Parathyroid adenoma (tissue), 2 donors: ENCODE results near the gene SBNO2.
A peak's percentile ranks its signal among the peaks of the same experiment; 100 is the strongest.

ENCODE experiments used
- H2AFZ ChIP-seq: fragments of 300-600 bp; sonication (generic); one replicate; pipeline ENCODE4 v1.7.0; 2017; ENCODE audit warnings: antibody characterized with exemption, mild to moderate bottlenecking
- H3K27ac ChIP-seq: fragments of 300-600 bp; sonication (generic); one replicate; pipeline ENCODE4 v1.7.0; 2017
- H3K27me3 ChIP-seq: fragments of 300-600 bp; sonication (generic); one replicate; pipeline ENCODE4 v1.7.0; 2017; ENCODE audit warnings: low read length; ENCODE audit not compliant: control insufficient read depth, insufficient read depth
- H3K36me3 ChIP-seq: fragments of 300-600 bp; sonication (generic); one replicate; pipeline ENCODE4 v1.7.0; 2017; ENCODE audit warnings: low read length; ENCODE audit not compliant: control insufficient read depth, insufficient read depth
- H3K4me1 ChIP-seq: fragments of 300-600 bp; sonication (generic); one replicate; pipeline ENCODE4 v1.7.0; 2017; ENCODE audit warnings: control low read depth
- H3K4me2 ChIP-seq: fragments of 300-600 bp; sonication (generic); one replicate; pipeline ENCODE4 v1.7.0; 2017; ENCODE audit warnings: low read length
- H3K4me3 ChIP-seq: fragments of 300-600 bp; sonication (generic); one replicate; pipeline ENCODE4 v1.7.0; 2017; ENCODE audit warnings: low read depth, low read length
- H3K79me2 ChIP-seq: fragments of 300-600 bp; sonication (generic); one replicate; pipeline ENCODE4 v1.7.0; 2017; ENCODE audit warnings: control low read depth
- H3K9ac ChIP-seq: fragments of 300-600 bp; sonication (generic); one replicate; pipeline ENCODE4 v1.7.0; 2017; ENCODE audit warnings: mild to moderate bottlenecking
- H3K9me3 ChIP-seq: fragments of 300-600 bp; sonication (generic); one replicate; pipeline ENCODE4 v1.7.0; 2017; ENCODE audit warnings: low read length; ENCODE audit not compliant: control insufficient read depth
- TF ChIP-seq, protein P1 (sequence below): fragments of 300-600 bp; sonication (generic); IDR thresholded peaks from one replicate; pipeline ENCODE4 v1.7.0; 2017; ENCODE audit warnings: antibody characterized with exemption, mild to moderate bottlenecking
- donor health status: primary hyperparathyroidism.

Gene SBNO2

GRCh38 chr19:1177322-1178114, 3.5 kb upstream of the SBNO2 start:
- Histone ChIP-seq H3K9ac (no peak overlapping the region), H3K36me3 (no peaks in the 10 kb centered on the region), H3K27ac (no peak overlapping the region), H3K4me3 (no peak overlapping the region), H3K79me2 (peaks cover 5% of the 10 kb centered on the region), H3K4me1 (peaks cover 11% of the 10 kb centered on the region), H2AFZ (no peak overlapping the region), H3K9me3 (no peaks in the 10 kb centered on the region), H3K4me2 (no peak overlapping the region), H3K27me3 (no peaks in the 10 kb centered on the region)
- TF ChIP-seq, protein P1, sequence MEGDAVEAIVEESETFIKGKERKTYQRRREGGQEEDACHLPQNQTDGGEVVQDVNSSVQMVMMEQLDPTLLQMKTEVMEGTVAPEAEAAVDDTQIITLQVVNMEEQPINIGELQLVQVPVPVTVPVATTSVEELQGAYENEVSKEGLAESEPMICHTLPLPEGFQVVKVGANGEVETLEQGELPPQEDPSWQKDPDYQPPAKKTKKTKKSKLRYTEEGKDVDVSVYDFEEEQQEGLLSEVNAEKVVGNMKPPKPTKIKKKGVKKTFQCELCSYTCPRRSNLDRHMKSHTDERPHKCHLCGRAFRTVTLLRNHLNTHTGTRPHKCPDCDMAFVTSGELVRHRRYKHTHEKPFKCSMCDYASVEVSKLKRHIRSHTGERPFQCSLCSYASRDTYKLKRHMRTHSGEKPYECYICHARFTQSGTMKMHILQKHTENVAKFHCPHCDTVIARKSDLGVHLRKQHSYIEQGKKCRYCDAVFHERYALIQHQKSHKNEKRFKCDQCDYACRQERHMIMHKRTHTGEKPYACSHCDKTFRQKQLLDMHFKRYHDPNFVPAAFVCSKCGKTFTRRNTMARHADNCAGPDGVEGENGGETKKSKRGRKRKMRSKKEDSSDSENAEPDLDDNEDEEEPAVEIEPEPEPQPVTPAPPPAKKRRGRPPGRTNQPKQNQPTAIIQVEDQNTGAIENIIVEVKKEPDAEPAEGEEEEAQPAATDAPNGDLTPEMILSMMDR = no peak

DNA sequence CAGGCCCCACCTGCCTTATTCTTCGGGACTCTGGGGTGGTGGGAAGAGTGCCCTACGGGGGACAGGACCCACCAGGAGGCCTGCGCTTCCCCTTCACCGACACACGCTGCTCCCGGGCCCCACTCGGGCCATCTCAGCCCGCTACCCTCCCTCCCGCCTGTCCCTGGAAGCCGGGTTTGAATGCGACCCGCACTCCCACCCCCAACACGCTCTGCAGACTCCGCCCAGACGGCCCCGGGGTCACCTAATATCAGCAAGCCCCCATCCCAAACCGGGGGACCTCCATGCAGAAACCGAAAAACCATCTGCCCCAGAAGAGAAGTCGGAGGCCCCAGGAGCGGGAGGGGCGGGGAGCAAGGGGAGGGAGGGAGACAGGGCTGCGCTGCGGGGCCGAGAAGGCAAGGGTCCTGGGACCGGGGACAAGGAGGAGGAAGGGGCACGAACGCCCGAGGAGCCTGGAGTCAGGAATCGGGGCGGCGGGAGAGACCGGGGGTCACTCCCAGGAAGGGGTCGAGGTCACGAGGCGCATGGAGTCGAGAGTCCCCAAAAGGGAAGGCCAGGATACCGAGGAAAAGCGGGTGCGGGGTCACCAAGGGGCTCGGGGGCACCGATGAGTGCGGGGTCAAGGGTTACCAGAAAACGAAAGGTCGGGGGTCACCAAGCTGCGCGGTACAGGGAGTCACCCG, 766 bp downstream of the SBNO2 start:
- H3K4me2 ChIP-seq = peak overlapping the region; percentile 97
- peaks cover 30% of the 10 kb centered on the region for H3K79me2 ChIP-seq
- H3K4me3 ChIP-seq = peak overlapping the region; percentile 79
- H3K9me3 ChIP-seq = no peaks in the 10 kb centered on the region
- H3K36me3 ChIP-seq = no peaks in the 10 kb centered on the region
- H3K9ac ChIP-seq = peak overlapping the region; percentile 89
- peaks cover 6% of the 10 kb centered on the region for H3K4me1 ChIP-seq
- TF ChIP-seq, protein P1 = no peak
- H3K27me3 ChIP-seq = no peaks in the 10 kb centered on the region
- peak overlapping the region; percentile 80 for H2AFZ ChIP-seq
- H3K27ac ChIP-seq = peak overlapping the region; percentile 89

DNA sequence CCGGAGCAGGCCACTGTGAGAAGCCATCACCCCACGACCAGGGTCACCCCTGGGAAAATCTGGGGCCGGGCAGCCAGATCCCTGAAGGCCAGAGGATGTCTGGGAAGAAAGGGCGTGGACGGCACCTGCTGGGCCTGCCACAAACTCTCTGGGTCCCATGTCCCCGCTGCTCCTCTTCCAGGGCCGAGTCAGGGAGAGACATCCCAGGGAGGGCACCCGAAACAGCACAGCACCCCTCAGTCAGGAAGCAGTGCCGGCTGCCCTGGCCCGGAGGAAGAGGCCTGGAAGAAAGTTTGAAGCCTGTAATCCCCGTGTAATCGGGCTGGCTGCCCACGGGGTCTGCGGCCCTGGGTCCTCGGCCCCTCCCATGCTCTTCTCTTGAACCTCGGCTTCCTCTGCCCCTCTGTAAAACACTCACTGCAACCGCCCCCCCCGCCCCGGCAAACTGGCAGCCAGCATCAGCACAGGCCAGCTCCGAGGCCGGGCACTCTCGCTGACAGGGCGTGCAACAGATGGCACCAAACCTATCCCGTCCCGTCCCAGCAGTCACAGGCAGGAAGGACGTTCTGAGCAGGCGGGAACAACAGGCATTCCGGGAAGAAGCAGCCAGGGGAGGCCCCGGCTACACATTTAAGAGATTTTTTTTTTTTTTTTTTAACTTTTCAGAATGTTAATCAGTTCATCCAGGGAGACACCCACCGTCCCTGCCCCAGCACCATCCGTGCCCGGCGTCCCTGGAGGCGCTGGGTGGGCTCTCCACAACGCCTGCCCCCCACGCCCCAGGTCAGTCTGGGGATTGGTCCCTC, 1.5 kb downstream of the SBNO2 start:
- H3K27me3 ChIP-seq = no peaks in the 10 kb centered on the region
- H3K27ac ChIP-seq = peak overlapping the region; percentile 89
- H3K9me3 ChIP-seq = no peaks in the 10 kb centered on the region
- H3K36me3 ChIP-seq = no peaks in the 10 kb centered on the region
- TF ChIP-seq, protein P1 = no peak
- peaks cover 32% of the 10 kb centered on the region for H3K79me2 ChIP-seq
- peak overlapping the region; percentile 89 for H3K9ac ChIP-seq
- peak overlapping the region; percentile 79 for H3K4me3 ChIP-seq
- H3K4me1 ChIP-seq = peaks cover 6% of the 10 kb centered on the region
- H2AFZ ChIP-seq = peak overlapping the region; percentile 80
- H3K4me2 ChIP-seq = peak overlapping the region; percentile 97

DNA sequence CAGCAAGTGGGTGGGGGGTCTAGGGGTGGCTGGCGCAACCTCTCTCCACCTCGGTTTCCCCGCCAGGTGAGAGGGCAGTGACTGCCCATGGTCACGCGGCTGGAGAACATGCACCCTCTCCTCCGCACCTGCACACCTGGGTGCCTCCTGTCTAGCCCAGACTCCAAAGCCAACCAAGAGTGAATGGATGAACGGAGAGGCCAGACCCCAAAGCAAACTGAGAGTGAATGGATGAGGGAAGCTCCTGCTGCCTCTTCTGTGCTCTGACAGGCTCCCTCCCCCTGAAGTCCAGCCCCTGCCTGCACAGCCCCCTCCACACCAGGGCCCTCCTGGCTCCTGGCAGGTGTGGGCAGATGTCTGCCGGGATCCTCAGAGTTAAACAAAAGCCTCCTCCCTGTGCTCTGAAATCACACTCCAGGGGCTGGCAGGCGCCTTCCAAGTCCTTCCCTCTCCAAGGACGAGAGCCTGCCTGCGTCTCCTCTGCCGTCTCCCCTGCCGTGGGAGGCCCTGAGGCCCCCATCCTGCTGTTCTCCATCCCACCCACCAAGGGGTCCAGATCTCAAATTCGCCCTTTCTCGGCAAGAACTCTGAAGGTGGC, 2.2 kb downstream of the SBNO2 start:
- H3K79me2 ChIP-seq = peaks cover 32% of the 10 kb centered on the region
- H3K4me2 ChIP-seq = peak overlapping the region; percentile 97
- no peak overlapping the region for H3K4me3 ChIP-seq
- TF ChIP-seq, protein P1 = no peak
- H3K27ac ChIP-seq = peak overlapping the region; percentile 89
- H3K9me3 ChIP-seq = no peaks in the 10 kb centered on the region
- peaks cover 6% of the 10 kb centered on the region for H3K4me1 ChIP-seq
- no peaks in the 10 kb centered on the region for H3K27me3 ChIP-seq
- no peaks in the 10 kb centered on the region for H3K36me3 ChIP-seq
- H2AFZ ChIP-seq = no peak overlapping the region
- H3K9ac ChIP-seq = no peak overlapping the region
